ENCODE results near the gene TRAF4.
A peak's percentile ranks its signal among the peaks of the same experiment; 100 is the strongest.

The TRAF4 gene

GRCh38 chr17:28743243-28744103, at the start of gene TRAF4:
TRAF4 (plus strand) TSS chr17:28744011; CDS start chr17:28744113, 102 bp downstream.
- peak in 54 of 58 donors; percentile 24 to 87 (median 69) for DNase-seq

GRCh38 chr17:28698253-28698941, 45.4 kb upstream of the TRAF4 start:
- no peak for DNase-seq

GRCh38 chr17:28700278-28700677, 43.5 kb upstream of the TRAF4 start:
- no peak for DNase-seq

GRCh38 chr17:28700830-28701492, 42.9 kb upstream of the TRAF4 start:
- no peak for DNase-seq

GRCh38 chr17:28702026-28702751, 41.6 kb upstream of the TRAF4 start:
- peak in 54 of 58 donors; percentile 26 to 89 (median 60) for DNase-seq

GRCh38 chr17:28702752-28703150, 41.1 kb upstream of the TRAF4 start:
- peak in 14 of 58 donors; percentile 21 to 71 (median 49) for DNase-seq

GRCh38 chr17:28703552-28704218, 40.1 kb upstream of the TRAF4 start:
- DNase-seq, result no peak

- DNase-seq, result no peak
Observed at GRCh38 chr17:28704219-28704858, 39.5 kb upstream of the TRAF4 start.

- no peak for DNase-seq
Observed at GRCh38 chr17:28705074-28705659, 38.6 kb upstream of the TRAF4 start.

GRCh38 chr17:28705728-28706334, 38.0 kb upstream of the TRAF4 start:
- no peak for DNase-seq

- no peak for DNase-seq
Observed at GRCh38 chr17:28706471-28707338, 37.1 kb upstream of the TRAF4 start.

GRCh38 chr17:28707339-28707720, 36.5 kb upstream of the TRAF4 start:
- DNase-seq, result no peak

- peak; percentile 36 to 98 (median 84) for DNase-seq
Observed at GRCh38 chr17:28710861-28711722, 32.7 kb upstream of the TRAF4 start.

GRCh38 chr17:28711723-28712031, 32.1 kb upstream of the TRAF4 start, which contains the start of gene PROCA1:
PROCA1 (minus strand) TSS chr17:28711888; CDS start chr17:28711660, 228 bp downstream.
- DNase-seq, result peak in 3 of 58 donors; percentile 43 to 54 (median 50)

GRCh38 chr17:28712032-28712704, 31.6 kb upstream of the TRAF4 start:
- no peak for DNase-seq

- DNase-seq, result no peak
Observed at GRCh38 chr17:28712705-28713415, 31.0 kb upstream of the TRAF4 start.

Data from anterior cingulate cortex (tissue), 58 donors.